Stimulated activated CD4-positive, alpha-beta T cell treated with anti-CD3 and anti-CD28 coated beads, Interleukin-15, amount 100 ng/mL, for 24 hours (primary cell): Measurements from ENCODE around the gene TBC1D3B.
"Not testable (repeated sequence)": the region's sequence is repeated elsewhere in the genome, so short reads cannot be mapped to it uniquely, and the experiment has no call there.

ENCODE experiments used
- DNase-seq: peaks from one replicate; pipeline ENCODE4 v3.0.0-alpha.2; 2020

TBC1D3B gene

GRCh38 chr17:36168836-36169235, 7.6 kb downstream of the TBC1D3B start:
- not testable (repeated sequence) for DNase-seq

GRCh38 chr17:36153895-36154610, 22.4 kb downstream of the TBC1D3B start:
- DNase-seq, result no peak

GRCh38 chr17:36152639-36153120, 23.8 kb downstream of the TBC1D3B start:
- no peak for DNase-seq

DNA sequence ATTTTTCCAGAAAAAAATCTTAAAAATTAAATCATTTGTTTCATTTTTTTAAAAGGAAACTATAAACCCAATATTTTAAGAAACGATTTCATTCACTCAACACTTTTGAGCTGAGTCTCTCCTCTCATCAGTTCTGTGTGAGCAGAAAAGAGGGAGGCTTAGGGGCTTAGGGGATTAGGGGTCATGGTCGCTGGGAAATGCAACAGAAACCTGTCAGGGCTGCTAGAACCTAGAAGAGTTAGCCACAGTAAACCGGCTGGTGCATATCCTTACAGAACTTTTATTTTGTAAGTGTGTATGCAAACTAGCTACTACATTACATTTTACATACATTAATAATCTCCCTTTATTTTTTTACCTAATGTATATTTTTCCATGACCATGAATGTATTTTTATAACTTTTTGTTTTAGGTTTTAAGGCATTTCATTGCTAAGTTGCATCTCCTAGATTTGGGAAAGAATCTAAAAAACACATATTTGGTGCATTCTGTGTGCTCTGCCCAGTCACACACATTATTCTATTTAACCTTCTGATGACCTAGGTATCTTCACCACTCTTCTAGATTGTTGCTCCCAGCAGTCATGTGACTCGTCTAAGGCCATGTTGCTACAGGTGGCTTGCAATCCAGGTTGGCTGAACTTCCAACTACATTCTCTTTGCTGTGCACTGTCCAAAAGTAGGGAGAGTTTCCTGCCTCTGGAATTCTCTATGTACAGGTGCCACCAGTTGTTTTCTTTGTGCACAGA, 24.4 kb downstream of the TBC1D3B start:
- DNase-seq, result no peak

DNA sequence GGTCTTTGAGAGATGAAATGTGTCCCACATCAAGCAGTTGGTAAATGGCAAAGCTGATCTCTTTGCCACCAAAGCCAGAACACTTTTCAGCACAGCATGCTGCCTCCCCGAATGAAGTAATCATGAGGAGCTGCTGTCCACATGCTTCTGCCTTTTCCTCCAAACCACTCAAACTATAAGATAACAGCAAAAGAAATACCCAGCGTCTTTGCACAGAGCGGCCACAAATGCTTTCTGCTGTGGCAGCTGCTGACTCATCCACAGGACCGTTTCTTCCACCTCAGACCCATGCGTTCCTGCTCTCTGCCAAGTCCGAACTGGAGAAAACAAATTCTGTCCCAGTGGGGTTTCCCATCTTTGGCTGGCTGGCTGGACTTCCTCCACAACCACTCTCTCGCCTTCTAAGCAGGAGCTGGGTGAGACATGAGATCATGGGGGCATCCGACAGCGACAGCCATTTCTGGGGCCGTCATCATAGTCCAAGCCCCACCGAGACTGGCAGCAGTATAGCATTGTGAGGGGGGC, 27.1 kb downstream of the TBC1D3B start:
- peak; percentile 7 for DNase-seq

- DNase-seq, result peak; percentile 67
Observed at GRCh38 chr17:36148559-36149295, 27.7 kb downstream of the TBC1D3B start.

DNA sequence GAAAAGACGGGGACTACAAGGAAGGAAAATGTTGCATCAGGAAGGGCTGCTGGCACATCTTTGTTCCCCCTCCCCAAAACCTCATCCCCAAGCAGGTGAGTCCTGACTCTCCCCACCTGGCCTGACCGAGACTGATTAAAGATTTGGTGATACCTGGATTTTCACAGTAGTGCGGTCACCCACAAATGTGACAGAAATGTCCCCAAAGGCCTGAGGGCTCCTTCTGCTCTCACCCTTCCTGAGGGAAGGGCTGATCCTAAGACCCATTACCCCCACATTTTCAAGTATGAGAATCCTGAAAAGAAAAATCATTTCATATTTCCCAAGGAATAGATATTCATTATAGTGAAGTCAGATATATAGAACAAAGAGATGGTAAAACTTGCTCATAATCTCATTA, 28.8 kb downstream of the TBC1D3B start:
- no peak for DNase-seq

DNA sequence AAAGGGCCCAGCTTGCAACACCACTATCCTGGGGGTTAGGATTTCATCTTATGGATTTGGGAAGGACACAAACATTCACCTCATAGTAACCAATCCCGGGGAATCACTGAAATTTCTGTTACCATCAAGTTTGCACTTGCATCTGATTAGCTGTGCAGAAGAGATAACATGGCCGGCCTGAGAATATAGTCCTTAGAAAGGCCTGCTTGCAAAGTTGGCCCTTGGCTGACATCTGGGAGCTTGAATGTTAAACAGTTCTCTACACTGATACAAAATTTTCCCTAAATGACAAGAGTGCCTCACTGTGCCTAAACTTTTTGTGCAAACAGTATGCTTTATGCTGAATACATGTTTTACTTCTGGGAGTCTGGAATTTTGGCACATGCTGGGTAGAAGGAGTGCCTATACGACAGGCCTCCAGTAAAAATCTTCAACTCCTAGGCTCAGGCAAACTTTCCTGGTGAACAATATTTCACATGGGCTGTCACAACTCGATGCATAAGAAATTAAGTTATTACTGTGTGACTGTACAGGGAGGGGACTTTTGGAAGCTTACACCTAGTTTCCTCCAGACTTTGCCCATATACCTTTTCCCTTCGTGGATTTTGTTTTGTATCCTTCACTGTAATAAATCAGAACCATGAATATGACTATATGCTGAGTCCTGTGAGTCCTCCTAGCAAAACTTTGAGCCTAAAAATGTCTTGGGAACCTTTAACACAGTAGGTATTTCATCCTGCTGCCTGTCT, 31.3 kb downstream of the TBC1D3B start:
- DNase-seq, result no peak

GRCh38 chr17:36144014-36144413, 32.4 kb downstream of the TBC1D3B start:
- no peak for DNase-seq

GRCh38 chr17:36142806-36143205, 33.6 kb downstream of the TBC1D3B start:
- DNase-seq, result no peak

- no peak for DNase-seq
Observed at GRCh38 chr17:36142235-36142634, 34.2 kb downstream of the TBC1D3B start.

DNA sequence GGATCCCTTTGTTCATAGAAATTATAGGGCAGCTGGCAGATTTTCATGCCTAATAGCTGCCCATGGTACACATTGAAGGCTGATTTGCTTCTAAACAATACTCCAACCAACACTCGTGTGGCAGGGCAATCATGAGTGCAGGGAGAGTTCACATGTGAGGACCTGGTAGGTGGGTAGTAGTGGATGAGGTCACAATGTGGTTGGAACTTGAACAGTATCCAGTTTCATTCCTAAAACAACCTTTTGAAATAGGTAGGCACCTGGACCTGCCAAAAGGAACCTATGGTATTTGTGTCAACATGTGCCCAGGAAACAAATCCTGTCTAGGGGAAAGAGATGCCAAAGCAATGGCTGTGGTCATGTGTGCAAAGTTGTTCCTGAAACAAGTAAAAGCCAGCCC, 40.0 kb downstream of the TBC1D3B start:
- no peak for DNase-seq

- DNase-seq, result no peak
Observed at GRCh38 chr17:36136036-36136435, 40.4 kb downstream of the TBC1D3B start.

DNA sequence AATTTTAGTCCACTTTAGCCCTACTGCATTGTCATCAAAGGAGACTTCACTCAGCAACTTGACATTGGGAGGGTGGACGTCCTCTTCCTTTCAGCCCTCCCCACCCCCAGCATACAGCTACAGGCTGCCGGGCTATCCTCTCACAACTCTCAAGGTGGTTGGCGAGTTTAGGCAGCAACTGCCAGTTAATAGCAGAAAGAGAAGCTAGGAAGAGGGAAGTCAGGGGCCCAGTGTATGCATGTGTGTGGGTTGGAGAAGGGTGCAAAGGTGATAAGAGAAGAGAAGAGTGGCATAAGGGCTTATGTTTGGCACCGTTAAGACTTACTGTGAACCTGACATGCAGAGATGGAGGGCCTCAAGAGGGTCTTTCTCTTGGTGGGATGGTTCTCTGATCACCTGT, 41.0 kb downstream of the TBC1D3B start:
- DNase-seq, result no peak

GRCh38 chr17:36133602-36134236, 42.7 kb downstream of the TBC1D3B start:
- no peak for DNase-seq

DNA sequence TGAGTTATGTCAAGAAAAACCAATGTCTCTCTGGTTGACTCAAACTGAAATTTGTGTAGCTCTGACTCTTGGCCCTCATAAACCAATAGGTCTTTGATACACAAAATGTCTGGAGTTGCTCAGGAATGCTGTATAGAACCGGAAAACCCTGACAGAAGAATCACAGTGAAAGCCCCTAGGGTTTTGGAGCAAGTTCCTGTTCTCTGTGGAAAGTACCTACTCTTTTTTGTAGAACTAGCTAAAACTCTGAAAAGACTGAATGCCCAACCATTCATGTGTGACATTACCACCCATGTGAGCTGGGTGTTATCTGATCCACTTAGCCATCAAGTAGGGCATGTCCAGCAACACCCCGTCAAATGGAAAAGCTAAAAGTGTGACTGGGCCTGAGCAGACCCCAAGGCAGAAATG, 44.0 kb downstream of the TBC1D3B start:
- DNase-seq, result no peak

- no peak for DNase-seq
Observed at GRCh38 chr17:36131931-36132330, 44.5 kb downstream of the TBC1D3B start.

DNA sequence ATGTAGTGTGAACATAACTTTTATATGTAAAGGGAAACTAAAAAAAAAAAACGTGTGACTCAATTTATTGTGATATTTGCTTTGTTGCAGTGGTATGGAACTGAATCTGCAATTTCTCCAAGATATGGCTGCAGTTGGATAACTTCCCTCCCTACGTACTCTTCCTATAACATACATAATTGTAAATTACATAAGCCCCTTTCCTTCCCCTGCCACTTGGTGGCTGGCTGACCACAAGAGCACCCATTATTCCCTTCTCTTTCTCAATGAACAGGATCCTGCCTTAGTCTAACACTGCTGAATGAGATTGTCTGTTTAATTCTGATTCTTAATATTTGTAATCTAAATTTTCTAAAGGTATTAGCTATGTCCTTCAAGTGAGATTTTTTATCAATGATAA, 45.0 kb downstream of the TBC1D3B start:
- no peak for DNase-seq

DNA sequence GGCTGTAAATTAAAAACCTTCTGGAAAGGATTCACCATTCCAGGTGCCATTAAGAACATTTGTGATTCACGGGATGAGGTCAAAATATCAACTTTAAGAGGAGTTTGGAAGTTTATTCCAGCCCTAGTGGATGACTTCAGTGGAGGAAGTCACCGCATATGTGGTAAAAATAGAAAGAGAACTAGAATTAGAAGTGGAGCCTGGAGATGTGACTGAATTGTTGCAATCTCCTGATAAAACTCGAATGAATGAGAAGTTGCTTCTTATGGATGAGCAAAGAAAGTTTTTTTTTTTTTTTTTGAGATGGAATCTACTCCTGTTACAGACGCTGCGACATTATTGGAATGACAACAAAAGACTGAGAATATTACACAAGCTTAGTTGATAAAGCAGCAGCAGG, 46.1 kb downstream of the TBC1D3B start:
- no peak for DNase-seq

- DNase-seq, result no peak
Observed at GRCh38 chr17:36129616-36130015, 46.8 kb downstream of the TBC1D3B start.

DNA sequence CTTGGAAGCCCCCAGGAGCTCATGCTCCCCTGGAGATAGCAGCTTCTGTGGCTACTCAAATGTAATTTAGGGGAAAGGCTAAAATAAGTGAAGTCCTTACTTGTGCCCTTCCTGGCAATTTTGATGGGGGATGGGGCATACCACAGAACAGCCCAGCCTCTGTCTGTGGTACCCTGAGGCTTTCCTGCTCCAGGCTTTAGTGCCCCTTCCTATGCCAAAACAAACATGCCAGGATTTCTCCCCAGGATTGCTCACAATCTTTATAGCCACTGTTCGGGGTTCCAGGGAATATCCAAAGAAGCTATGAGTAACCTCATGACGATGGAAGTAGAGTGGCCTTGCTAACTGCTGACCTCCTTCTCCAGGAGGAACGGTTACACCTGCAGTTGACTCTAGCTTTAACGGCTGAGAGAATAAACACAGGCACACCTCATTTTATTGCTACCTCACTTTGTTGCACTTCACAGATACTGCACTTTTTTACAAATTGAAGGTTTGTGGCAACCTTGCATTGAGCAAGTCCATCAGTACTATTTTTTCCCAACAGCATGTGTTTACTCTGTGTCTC, 47.9 kb downstream of the TBC1D3B start:
- DNase-seq, result no peak

DNA sequence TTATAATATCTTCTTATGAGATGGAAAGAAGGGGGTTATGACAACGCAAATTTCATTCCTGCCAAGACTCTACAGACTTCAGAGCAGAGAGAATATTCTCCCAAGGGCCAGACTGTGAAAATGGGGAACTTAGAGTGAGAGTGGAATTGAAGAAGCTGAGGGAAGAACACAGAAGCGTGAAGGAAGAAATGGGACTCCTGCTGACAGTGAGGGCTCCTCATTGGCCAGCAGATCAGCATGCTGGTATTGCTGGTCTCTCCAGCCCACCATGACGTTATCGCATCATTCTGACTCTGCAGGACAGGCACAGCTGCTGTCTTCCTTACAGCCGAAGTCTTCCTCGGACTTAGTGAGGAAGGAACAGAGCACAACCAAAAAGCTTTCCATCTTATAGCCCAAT, 48.5 kb downstream of the TBC1D3B start:
- DNase-seq, result no peak
